Liver (tissue), 3 donors: Measurements from ENCODE around the gene RAPGEF4.

Source experiments
- TAF1 ChIP-seq: conservative IDR thresholded peaks from 2 replicates; pipeline ENCODE4 v1.6.1; 2016; ENCODE audit warnings: antibody characterized with exemption, mild to moderate bottlenecking
- YY1 ChIP-seq: IDR thresholded peaks from 2 replicates; pipeline ENCODE4 v1.6.1; 2016; ENCODE audit warnings: antibody characterized with exemption, mild to moderate bottlenecking
- TF ChIP-seq, protein P1 (sequence below): fragments of 150-350 bp; IDR thresholded peaks from 2 replicates; pipeline ENCODE4 v1.5.1; 2017; ENCODE audit warnings: improper control_type of control experiment, low read depth, low read length; ENCODE audit not compliant: missing input control
- TF ChIP-seq, protein P2 (sequence below): IDR thresholded peaks from 2 replicates; pipeline ENCODE4 v1.6.1; 2016; ENCODE audit warnings: antibody characterized with exemption
- TF ChIP-seq, protein P3 (sequence below): IDR thresholded peaks from 2 replicates; pipeline ENCODE4 v1.6.1; 2016; ENCODE audit warnings: antibody characterized with exemption
- TF ChIP-seq, protein P4 (sequence below): IDR thresholded peaks from 2 replicates; pipeline ENCODE4 v1.6.1; 2016; ENCODE audit warnings: antibody characterized with exemption, mild to moderate bottlenecking
- donor health status: healthy.
- donor health status: healthy.

DNA sequence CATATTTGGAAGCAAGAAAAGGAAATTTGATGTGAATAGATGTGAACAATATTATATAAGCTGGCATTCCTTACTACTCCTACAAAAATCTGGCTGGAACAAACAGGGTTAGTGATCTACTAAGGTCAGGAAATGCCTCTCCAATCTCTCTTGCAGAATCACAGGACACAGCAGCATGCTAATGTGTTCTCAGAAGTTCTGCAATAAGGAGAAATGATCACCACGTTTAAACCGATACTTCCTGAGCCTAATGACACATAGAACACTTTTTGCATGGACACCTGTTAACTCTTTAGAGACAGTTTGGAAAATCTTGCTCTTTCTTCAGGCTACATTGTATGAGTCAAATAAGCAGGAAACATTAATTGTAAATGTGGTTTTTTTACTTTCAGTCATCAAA lies 250.4 kb downstream of the RAPGEF4 start:
- TF ChIP-seq, protein P1, sequence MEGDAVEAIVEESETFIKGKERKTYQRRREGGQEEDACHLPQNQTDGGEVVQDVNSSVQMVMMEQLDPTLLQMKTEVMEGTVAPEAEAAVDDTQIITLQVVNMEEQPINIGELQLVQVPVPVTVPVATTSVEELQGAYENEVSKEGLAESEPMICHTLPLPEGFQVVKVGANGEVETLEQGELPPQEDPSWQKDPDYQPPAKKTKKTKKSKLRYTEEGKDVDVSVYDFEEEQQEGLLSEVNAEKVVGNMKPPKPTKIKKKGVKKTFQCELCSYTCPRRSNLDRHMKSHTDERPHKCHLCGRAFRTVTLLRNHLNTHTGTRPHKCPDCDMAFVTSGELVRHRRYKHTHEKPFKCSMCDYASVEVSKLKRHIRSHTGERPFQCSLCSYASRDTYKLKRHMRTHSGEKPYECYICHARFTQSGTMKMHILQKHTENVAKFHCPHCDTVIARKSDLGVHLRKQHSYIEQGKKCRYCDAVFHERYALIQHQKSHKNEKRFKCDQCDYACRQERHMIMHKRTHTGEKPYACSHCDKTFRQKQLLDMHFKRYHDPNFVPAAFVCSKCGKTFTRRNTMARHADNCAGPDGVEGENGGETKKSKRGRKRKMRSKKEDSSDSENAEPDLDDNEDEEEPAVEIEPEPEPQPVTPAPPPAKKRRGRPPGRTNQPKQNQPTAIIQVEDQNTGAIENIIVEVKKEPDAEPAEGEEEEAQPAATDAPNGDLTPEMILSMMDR, result no peak
- TF ChIP-seq, protein P2, sequence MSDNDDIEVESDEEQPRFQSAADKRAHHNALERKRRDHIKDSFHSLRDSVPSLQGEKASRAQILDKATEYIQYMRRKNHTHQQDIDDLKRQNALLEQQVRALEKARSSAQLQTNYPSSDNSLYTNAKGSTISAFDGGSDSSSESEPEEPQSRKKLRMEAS, result no peak
- TF ChIP-seq TAF1, result no peak
- TF ChIP-seq, protein P3, sequence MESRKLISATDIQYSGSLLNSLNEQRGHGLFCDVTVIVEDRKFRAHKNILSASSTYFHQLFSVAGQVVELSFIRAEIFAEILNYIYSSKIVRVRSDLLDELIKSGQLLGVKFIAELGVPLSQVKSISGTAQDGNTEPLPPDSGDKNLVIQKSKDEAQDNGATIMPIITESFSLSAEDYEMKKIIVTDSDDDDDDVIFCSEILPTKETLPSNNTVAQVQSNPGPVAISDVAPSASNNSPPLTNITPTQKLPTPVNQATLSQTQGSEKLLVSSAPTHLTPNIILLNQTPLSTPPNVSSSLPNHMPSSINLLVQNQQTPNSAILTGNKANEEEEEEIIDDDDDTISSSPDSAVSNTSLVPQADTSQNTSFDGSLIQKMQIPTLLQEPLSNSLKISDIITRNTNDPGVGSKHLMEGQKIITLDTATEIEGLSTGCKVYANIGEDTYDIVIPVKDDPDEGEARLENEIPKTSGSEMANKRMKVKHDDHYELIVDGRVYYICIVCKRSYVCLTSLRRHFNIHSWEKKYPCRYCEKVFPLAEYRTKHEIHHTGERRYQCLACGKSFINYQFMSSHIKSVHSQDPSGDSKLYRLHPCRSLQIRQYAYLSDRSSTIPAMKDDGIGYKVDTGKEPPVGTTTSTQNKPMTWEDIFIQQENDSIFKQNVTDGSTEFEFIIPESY, result no peak
- TF ChIP-seq, protein P4, sequence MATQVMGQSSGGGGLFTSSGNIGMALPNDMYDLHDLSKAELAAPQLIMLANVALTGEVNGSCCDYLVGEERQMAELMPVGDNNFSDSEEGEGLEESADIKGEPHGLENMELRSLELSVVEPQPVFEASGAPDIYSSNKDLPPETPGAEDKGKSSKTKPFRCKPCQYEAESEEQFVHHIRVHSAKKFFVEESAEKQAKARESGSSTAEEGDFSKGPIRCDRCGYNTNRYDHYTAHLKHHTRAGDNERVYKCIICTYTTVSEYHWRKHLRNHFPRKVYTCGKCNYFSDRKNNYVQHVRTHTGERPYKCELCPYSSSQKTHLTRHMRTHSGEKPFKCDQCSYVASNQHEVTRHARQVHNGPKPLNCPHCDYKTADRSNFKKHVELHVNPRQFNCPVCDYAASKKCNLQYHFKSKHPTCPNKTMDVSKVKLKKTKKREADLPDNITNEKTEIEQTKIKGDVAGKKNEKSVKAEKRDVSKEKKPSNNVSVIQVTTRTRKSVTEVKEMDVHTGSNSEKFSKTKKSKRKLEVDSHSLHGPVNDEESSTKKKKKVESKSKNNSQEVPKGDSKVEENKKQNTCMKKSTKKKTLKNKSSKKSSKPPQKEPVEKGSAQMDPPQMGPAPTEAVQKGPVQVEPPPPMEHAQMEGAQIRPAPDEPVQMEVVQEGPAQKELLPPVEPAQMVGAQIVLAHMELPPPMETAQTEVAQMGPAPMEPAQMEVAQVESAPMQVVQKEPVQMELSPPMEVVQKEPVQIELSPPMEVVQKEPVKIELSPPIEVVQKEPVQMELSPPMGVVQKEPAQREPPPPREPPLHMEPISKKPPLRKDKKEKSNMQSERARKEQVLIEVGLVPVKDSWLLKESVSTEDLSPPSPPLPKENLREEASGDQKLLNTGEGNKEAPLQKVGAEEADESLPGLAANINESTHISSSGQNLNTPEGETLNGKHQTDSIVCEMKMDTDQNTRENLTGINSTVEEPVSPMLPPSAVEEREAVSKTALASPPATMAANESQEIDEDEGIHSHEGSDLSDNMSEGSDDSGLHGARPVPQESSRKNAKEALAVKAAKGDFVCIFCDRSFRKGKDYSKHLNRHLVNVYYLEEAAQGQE, result no peak
- TF ChIP-seq YY1, result no peak
